K562 (cell line): ENCODE data around the gene MED19. TPM values are rescaled to one million over a fixed set of nuclear protein-coding genes. Genes with fewer than 3 reads are reported as not detected.

ENCODE experiments used
- ATF6 ChIP-seq: sonication (generic); formaldehyde crosslinking; IDR thresholded peaks from 2 replicates; pipeline ENCODE4 v1.4.0; 2020; ENCODE audit warnings: mild to moderate bottlenecking, missing genetic modification reagents
- FOXJ2 ChIP-seq: fragments of 200-800 bp; sonication (Bioruptor generic); IDR thresholded peaks from 2 replicates; pipeline ENCODE4 v1.6.1; 2016; ENCODE audit warnings: missing genetic modification characterization, missing compliant biosample characterization
- FOXK2 ChIP-seq, 2 experiments: fragments of 450-650 bp; IDR thresholded peaks in 1 of 2; conservative IDR thresholded peaks in 1 of 2; 2 replicates each; pipeline ENCODE4 v1.6.1; 2016; ENCODE audit warnings: low read depth in 2 of 2, mild to moderate bottlenecking in 1 of 2
- HSF4 ChIP-seq: fragments of 250-450 bp; sonication (Bioruptor Pico); IDR thresholded peaks from 2 replicates; pipeline ENCODE4 v2.1.2; 2022; ENCODE audit warnings: mild to moderate bottlenecking, moderate library complexity, borderline replicate concordance
- MAZ ChIP-seq, 2 experiments: fragments of 450-650 bp in 1 of 2; sonication (generic) in 1 of 2; formaldehyde crosslinking; IDR thresholded peaks in 1 of 2; conservative IDR thresholded peaks in 1 of 2; 2 replicates each; pipeline versions ENCODE4 v1.4.0 to v1.5.0; 2020; ENCODE audit warnings: mild to moderate bottlenecking in 1 of 2, missing genetic modification reagents in 1 of 2
- MEF2D ChIP-seq: conservative IDR thresholded peaks from 2 replicates; pipeline ENCODE4 v1.6.1; 2016; ENCODE audit warnings: low read depth, missing genetic modification characterization, missing compliant biosample characterization
- PHF20 ChIP-seq: fragments of 450-650 bp; IDR thresholded peaks from 2 replicates; pipeline ENCODE4 v1.6.1; 2018; ENCODE audit not compliant: partially characterized antibody
- TAF9B ChIP-seq: fragments of 450-650 bp; IDR thresholded peaks from 2 replicates; pipeline ENCODE4 v1.6.1; 2018; ENCODE audit warnings: mild to moderate bottlenecking; ENCODE audit not compliant: partially characterized antibody
- THAP7 ChIP-seq: fragments of 250-450 bp; sonication (Bioruptor Pico); IDR thresholded peaks from 2 replicates; pipeline ENCODE4 v1.5.0; 2021
- XRCC4 ChIP-seq: IDR thresholded peaks from one replicate; pipeline ENCODE4 v1.6.1; 2011; ENCODE audit not compliant: insufficient read depth, insufficient read length; ENCODE audit errors: extremely low read depth
- YBX1 ChIP-seq: fragments of 450-650 bp; IDR thresholded peaks from 2 replicates; pipeline ENCODE4 v1.7.1; 2016; ENCODE audit warnings: mild to moderate bottlenecking
- ZBTB40 ChIP-seq, 2 experiments: fragments of 450-650 bp in 1 of 2; sonication (generic) in 1 of 2; formaldehyde crosslinking in 1 of 2; IDR thresholded peaks; 2 replicates each; pipeline versions ENCODE4 v1.7.1 to v1.9.0; 2016 to 2022; ENCODE audit warnings: inconsistent platforms in 1 of 2, mild to moderate bottlenecking in 1 of 2, missing genetic modification reagents in 1 of 2
- ZFP36 ChIP-seq: fragments of 150-350 bp; IDR thresholded peaks from 2 replicates; pipeline ENCODE4 v1.6.1; 2018; ENCODE audit warnings: low read length, low read depth; ENCODE audit not compliant: partially characterized antibody
- ZNF24 ChIP-seq: fragments of 450-650 bp; IDR thresholded peaks from 2 replicates; pipeline ENCODE4 v1.6.1; 2016
- ZNF507 ChIP-seq: conservative IDR thresholded peaks from 2 replicates; pipeline ENCODE4 v1.6.1; 2017; ENCODE audit warnings: missing genetic modification characterization, missing compliant biosample characterization
- polyA plus RNA-seq, 8 experiments: library from polyadenylated mRNA; depleted of rRNA in 4 of 8; stranded (reverse) in 5 of 8; unstranded in 3 of 8; fragments of >200 nt; fragmentation: Nextera tagmentation in 2 of 8; fragmentation: Illumina TruSeq in 1 of 8; extraction: Ambion mirVana in 2 of 8; extraction: Trizol in 1 of 8; gene quantifications; 2 replicates each; pipeline versions ENCODE4 v1.2.1 to v1.2.3, GENCODE V29; 2011 to 2014; ENCODE audit warnings: inconsistent platforms in 1 of 8, missing spikeins in 1 of 8
- total RNA-seq, 7 experiments: library from RNA; depleted of rRNA in 6 of 7; stranded (reverse); fragments of >200 nt in 6 of 7; fragmentation: Illumina TruSeq in 2 of 7; extraction: Trizol in 2 of 7; gene quantifications; 2 replicates each; pipeline versions ENCODE4 v1.2.1 to v1.2.3, GENCODE V29; 2011 to 2021; ENCODE audit warnings: low replicate concordance in 1 of 7

Gene MED19
- total and polyA plus RNA-seq, 9 of the 15 experiments (the other 6 are each of a cell fraction or from before 2014, with no cell fraction given), result 7.3 to 23.5 (median 15.0) TPM

- TF ChIP-seq MAZ (CRISPR knock-in tag; conservative IDR thresholded peaks at IDR 0.05 in 1 of 2, IDR thresholded peaks at IDR 0.05 in 1 of 2) (peak; percentile 84 to 93), THAP7 (CRISPR knock-in tag) (peak; percentile 78; the same call in 1 of the 2 replicates), FOXK2 (conservative IDR thresholded peaks at IDR 0.05 in 1 of 2, IDR thresholded peaks at IDR 0.05 in 1 of 2; ENCODE audit: low read depth in 2 of 2) (peak; percentile 94 to 98), YBX1 (no peak), MEF2D (tag) (peak; percentile 65), FOXJ2 (tag) (peak; percentile 51; the same call in 1 of the 2 replicates), ZNF507 (tag) (no peak), XRCC4 (no peak), HSF4 (CRISPR knock-in tag) (no peak), TAF9B (peak; percentile 89), PHF20 (peak; percentile 97), ZNF24 (peak; percentile 87), ATF6 (CRISPR knock-in tag) (peak; percentile 72; the same call in 1 of the 2 replicates), ZFP36 (no peak), ZBTB40 (IDR thresholded peaks at IDR 0.05) (peak; percentile 99), ZBTB40 (CRISPR knock-in tag; IDR thresholded peaks at IDR 0.05) (no peak; the same call in 1 of the 2 replicates)
Observed at GRCh38 chr11:57741132-57742086, 29.4 kb upstream of the MED19 start, which contains the start of gene SELENOH (continued).
